Activated T-helper 2 cell treated with anti-CD3 and anti-CD28 coated beads, Interferon-gamma antibody, Interleukin-2, Interleukin-4, amounts not matched to agents 10 μg/mL and 5 μg/mL and 100 μg/mL, durations not matched to agents 14 hours and 24 hours and 36 hours (primary cell): ENCODE data around the gene SPACA4. TPM values are rescaled to one million over a fixed set of nuclear protein-coding genes. Genes with fewer than 3 reads are reported as not detected.
"Not testable (repeated sequence)": the region's sequence is repeated elsewhere in the genome, so short reads cannot be mapped to it uniquely, and the experiment has no call there.

Source experiments
- DNase-seq: peaks from one replicate; pipeline ENCODE4 v3.0.0; 2021; ENCODE audit warnings: low spot score
- H3K27ac Mint-ChIP-seq: one replicate; pipeline ENCODE4 v1.8.0; 2021; ENCODE audit warnings: mixed read lengths
- H3K27me3 Mint-ChIP-seq: one replicate; pipeline ENCODE4 v1.8.0; 2021; ENCODE audit warnings: low read depth, mixed read lengths
- H3K36me3 Mint-ChIP-seq: one replicate; pipeline ENCODE4 v1.8.0; 2021; ENCODE audit warnings: low read depth, mixed read lengths
- H3K4me1 Mint-ChIP-seq: one replicate; pipeline ENCODE4 v1.8.0; 2021; ENCODE audit warnings: low read depth, mixed read lengths
- H3K4me3 Mint-ChIP-seq: one replicate; pipeline ENCODE4 v1.8.0; 2021; ENCODE audit warnings: low read depth, mild to moderate bottlenecking, moderate library complexity, mixed read lengths
- H3K9me3 Mint-ChIP-seq: one replicate; pipeline ENCODE4 v1.8.0; 2021; ENCODE audit warnings: mixed read lengths
- intact Hi-C: fragments of 100-400 bp; cut with micrococcal nuclease; formaldehyde crosslinking; loops from one replicate; pipeline ENCODE4 v1.15.1; 2023
- total RNA-seq: library from RNA; stranded (reverse); gene quantifications from 2 replicates; pipeline ENCODE4 v1.2.3, GENCODE V29; 2022

Gene SPACA4
- not detected in 2 replicates for total RNA-seq

GRCh38 chr19:48606463-48607358, at the start of gene SPACA4:
Gene SPACA4 (plus strand): TSS chr19:48606742. CDS start chr19:48606979, 237 bp downstream.
- Mint-ChIP-seq H3K9me3 (no peaks in the 10 kb centered on the region), H3K4me1 (peaks cover 2% of the 10 kb centered on the region), H3K36me3 (no peaks in the 10 kb centered on the region), H3K27ac (no peak within 1 kb of the TSS), H3K27me3 (no peaks in the 10 kb centered on the region), H3K4me3 (no peak within 1 kb of the TSS)
- DNase-seq = no peak
- intact Hi-C loops = no loop called here

- no peak overlapping the region for H3K4me3 Mint-ChIP-seq
- intact Hi-C loops = no loop called here
- H3K27ac Mint-ChIP-seq = no peak overlapping the region
- peaks cover 1% of the 10 kb centered on the region for H3K27me3 Mint-ChIP-seq
- H3K36me3 Mint-ChIP-seq = no peaks in the 10 kb centered on the region
- H3K9me3 Mint-ChIP-seq = no peaks in the 10 kb centered on the region
- no peak for DNase-seq
- H3K4me1 Mint-ChIP-seq = peaks cover 2% of the 10 kb centered on the region
These were observed 49.7 kb upstream of the SPACA4 start for GRCh38 chr19:48556825-48557224.

GRCh38 chr19:48558018-48558684, 48.4 kb upstream of the SPACA4 start:
- no peak overlapping the region for H3K4me3 Mint-ChIP-seq
- peaks cover 2% of the 10 kb centered on the region for H3K4me1 Mint-ChIP-seq
- H3K27me3 Mint-ChIP-seq = peaks cover 1% of the 10 kb centered on the region
- no peaks in the 10 kb centered on the region for H3K9me3 Mint-ChIP-seq
- DNase-seq = no peak
- no peaks in the 10 kb centered on the region for H3K36me3 Mint-ChIP-seq
- intact Hi-C loops = no loop called here
- H3K27ac Mint-ChIP-seq = no peak overlapping the region

- Mint-ChIP-seq H3K27ac (no peak overlapping the region), H3K4me3 (no peak overlapping the region), H3K27me3 (peaks cover 1% of the 10 kb centered on the region), H3K4me1 (peaks cover 2% of the 10 kb centered on the region), H3K9me3 (no peaks in the 10 kb centered on the region), H3K36me3 (no peaks in the 10 kb centered on the region)
- DNase-seq = no peak
- intact Hi-C loops = no loop called here
These were observed 46.4 kb upstream of the SPACA4 start for GRCh38 chr19:48560095-48560530.

GRCh38 chr19:48561412-48561811, 45.1 kb upstream of the SPACA4 start:
- intact Hi-C loops = no loop called here
- no peak for DNase-seq
- Mint-ChIP-seq H3K4me3 (no peak overlapping the region), H3K27me3 (peaks cover 1% of the 10 kb centered on the region), H3K9me3 (no peaks in the 10 kb centered on the region), H3K36me3 (no peaks in the 10 kb centered on the region), H3K27ac (no peak overlapping the region), H3K4me1 (peaks cover 2% of the 10 kb centered on the region)

- Mint-ChIP-seq H3K27me3 (peaks cover 2% of the 10 kb centered on the region), H3K9me3 (no peaks in the 10 kb centered on the region), H3K36me3 (no peaks in the 10 kb centered on the region), H3K4me3 (no peak overlapping the region), H3K4me1 (no peaks in the 10 kb centered on the region), H3K27ac (no peak overlapping the region)
- intact Hi-C loops = no loop called here
- no peak for DNase-seq
These were observed 41.5 kb upstream of the SPACA4 start for GRCh38 chr19:48565090-48565489.

GRCh38 chr19:48568345-48568886, 38.1 kb upstream of the SPACA4 start:
- Mint-ChIP-seq H3K27me3 (peaks cover 2% of the 10 kb centered on the region), H3K36me3 (no peaks in the 10 kb centered on the region), H3K4me1 (no peaks in the 10 kb centered on the region), H3K27ac (no peak overlapping the region), H3K9me3 (no peaks in the 10 kb centered on the region), H3K4me3 (no peak overlapping the region)
- intact Hi-C loops = no loop called here
- DNase-seq = no peak

- H3K27me3 Mint-ChIP-seq = peaks cover 2% of the 10 kb centered on the region
- no peaks in the 10 kb centered on the region for H3K9me3 Mint-ChIP-seq
- H3K4me3 Mint-ChIP-seq = no peak overlapping the region
- intact Hi-C loops = no loop called here
- no peak for DNase-seq
- no peaks in the 10 kb centered on the region for H3K36me3 Mint-ChIP-seq
- H3K4me1 Mint-ChIP-seq = no peaks in the 10 kb centered on the region
- H3K27ac Mint-ChIP-seq = no peak overlapping the region
These were observed 36.7 kb upstream of the SPACA4 start for GRCh38 chr19:48569814-48570213.

- Mint-ChIP-seq H3K4me3 (no peak overlapping the region), H3K27ac (no peak overlapping the region), H3K36me3 (no peaks in the 10 kb centered on the region), H3K27me3 (peaks cover 2% of the 10 kb centered on the region), H3K9me3 (no peaks in the 10 kb centered on the region), H3K4me1 (no peaks in the 10 kb centered on the region)
- intact Hi-C loops = no loop called here
- no peak for DNase-seq
These were observed 35.0 kb upstream of the SPACA4 start for GRCh38 chr19:48571378-48572162.

- H3K27ac Mint-ChIP-seq = no peak overlapping the region
- peaks cover 2% of the 10 kb centered on the region for H3K27me3 Mint-ChIP-seq
- no peaks in the 10 kb centered on the region for H3K4me1 Mint-ChIP-seq
- no peaks in the 10 kb centered on the region for H3K36me3 Mint-ChIP-seq
- intact Hi-C loops = no loop called here
- H3K9me3 Mint-ChIP-seq = no peaks in the 10 kb centered on the region
- H3K4me3 Mint-ChIP-seq = no peak overlapping the region
- DNase-seq = no peak
These were observed 33.4 kb upstream of the SPACA4 start for GRCh38 chr19:48573163-48573505.

- no peak overlapping the region for H3K27ac Mint-ChIP-seq
These were observed 30.5 kb upstream of the SPACA4 start for GRCh38 chr19:48575931-48576622.

GRCh38 chr19:48577908-48578307, 28.6 kb upstream of the SPACA4 start:
- H3K4me1 Mint-ChIP-seq, H3K9me3 Mint-ChIP-seq, H3K4me3 Mint-ChIP-seq, H3K36me3 Mint-ChIP-seq, H3K27me3 Mint-ChIP-seq, DNase-seq, H3K27ac Mint-ChIP-seq, intact Hi-C loops: not testable (repeated sequence)

More at GRCh38 chr19:48575931-48576622, 30.5 kb upstream of the SPACA4 start:
- Mint-ChIP-seq H3K4me3 (no peak overlapping the region), H3K9me3 (no peaks in the 10 kb centered on the region), H3K4me1 (no peaks in the 10 kb centered on the region), H3K27me3 (peaks cover 1% of the 10 kb centered on the region), H3K36me3 (peaks cover 2% of the 10 kb centered on the region)
- intact Hi-C loops = no loop called here
- no peak for DNase-seq
